Peyer's patch (tissue), 4 donors: ENCODE measurements around the gene ABHD10. TPM values are rescaled to one million over a fixed set of nuclear protein-coding genes. Genes with fewer than 3 reads are reported as not detected.

ENCODE experiments used
- DNase-seq, 3 donors: peaks; one replicate each; pipeline ENCODE4 v3.0.0-alpha.2; 2017 to 2019
- H3K27ac ChIP-seq, 4 donors: fragments of 200-600 bp; sonication (generic); one replicate each; pipeline ENCODE4 v1.5.1; 2016 to 2019
- H3K27me3 ChIP-seq, 2 donors: fragments of 200-600 bp; sonication (generic); one replicate each; pipeline ENCODE4 v1.5.1; 2019
- H3K36me3 ChIP-seq, 3 donors: fragments of 200-600 bp; sonication (generic); one replicate each; pipeline ENCODE4 v1.5.1; 2016 to 2019
- H3K4me1 ChIP-seq, 4 donors: fragments of 200-600 bp; sonication (generic); one replicate each; pipeline ENCODE4 v1.5.1; 2016 to 2019
- H3K4me3 ChIP-seq, 4 donors: fragments of 200-600 bp; sonication (generic); 1 replicate in 3 of 4; 2 replicates in 1 of 4; pipeline ENCODE4 v1.5.1; 2016 to 2019; ENCODE audit warnings: mild to moderate bottlenecking in 1 of 4
- H3K9me3 ChIP-seq, 4 donors: fragments of 200-600 bp; sonication (generic); one replicate each; pipeline ENCODE4 v1.5.1; 2016 to 2019; ENCODE audit warnings: mild to moderate bottlenecking in 1 of 4
- CTCF ChIP-seq, 6 experiments: fragments of 450-650 bp in 4 of 6; fragments of 200-600 bp in 2 of 6; sonication (generic) in 1 of 6; IDR thresholded peaks; one replicate each; pipeline ENCODE4 v1.5.1; 2017 to 2019; ENCODE audit warnings: antibody characterized with exemption in 6 of 6, mild to moderate bottlenecking in 3 of 6, moderate library complexity in 1 of 6
- POLR2A ChIP-seq, 2 donors: fragments of 450-650 bp; IDR thresholded peaks; one replicate each; pipeline ENCODE4 v1.5.1; 2017; ENCODE audit warnings: antibody characterized with exemption in 2 of 2, mild to moderate bottlenecking in 2 of 2, moderate library complexity in 2 of 2
- total RNA-seq, 4 donors: library from RNA; depleted of rRNA; stranded (reverse); fragments of >200 nt; gene quantifications; one replicate each; pipeline ENCODE4 v1.1.0, GENCODE V29; 2016

Gene ABHD10
- total RNA-seq, 4 donors from 2014 or later, result 7.4 to 20.9 (median 11.8) TPM

DNA sequence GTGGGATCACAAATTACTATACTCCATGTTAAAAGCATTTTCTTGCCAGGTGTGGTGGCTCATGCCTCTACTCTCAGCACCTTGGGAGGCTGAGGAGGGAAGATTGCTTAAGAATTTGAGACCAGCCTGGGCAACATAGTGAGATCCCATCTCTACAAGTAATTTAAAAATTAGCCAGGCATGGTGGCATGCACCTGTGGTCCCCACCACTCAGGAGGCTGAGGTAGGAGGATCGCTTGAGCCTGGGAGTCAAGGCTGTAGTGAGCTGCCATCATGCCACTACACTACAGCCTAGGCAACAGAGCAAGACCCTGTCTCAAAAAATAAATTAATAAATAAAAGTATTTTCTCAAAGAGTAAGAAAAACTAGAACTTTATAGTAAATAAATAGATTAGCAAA lies 22.9 kb upstream of the ABHD10 start:
- no peaks in the 10 kb centered on the region for H3K36me3 ChIP-seq
- TF ChIP-seq CTCF (IDR thresholded peaks at IDR 0.05) (no peak), POLR2A (IDR thresholded peaks at IDR 0.05) (no peak)
- no peak overlapping the region for H3K27ac ChIP-seq
- H3K4me1 ChIP-seq, result no peaks in the 10 kb centered on the region
- H3K4me3 ChIP-seq, result no peak overlapping the region
- H3K9me3 ChIP-seq, result no peaks in the 10 kb centered on the region
- H3K27me3 ChIP-seq, result no peaks in the 10 kb centered on the region
- DNase-seq, result no peak

DNA sequence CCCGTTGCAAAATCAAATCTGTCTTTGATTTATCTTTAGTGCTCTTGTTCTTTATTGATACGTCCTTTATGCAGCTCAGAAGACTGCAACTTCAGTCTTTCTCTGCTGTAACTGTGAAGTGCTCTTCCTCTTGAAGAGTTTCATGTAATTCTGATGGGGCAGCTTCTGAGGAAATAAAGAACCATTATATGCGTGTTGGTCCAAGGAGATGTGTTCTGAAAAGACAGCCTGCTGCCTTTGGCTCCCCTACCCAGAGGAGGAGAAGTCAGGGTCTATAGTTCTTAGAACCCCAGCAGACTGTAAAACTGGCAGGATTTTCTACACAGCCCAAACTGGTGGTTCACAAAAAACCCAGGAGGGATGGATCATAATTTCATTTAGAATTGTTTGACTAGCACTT lies 22.4 kb upstream of the ABHD10 start:
- DNase-seq, result no peak
- Histone ChIP-seq H3K9me3 (no peaks in the 10 kb centered on the region), H3K4me3 (no peak overlapping the region), H3K36me3 (no peaks in the 10 kb centered on the region), H3K27me3 (no peaks in the 10 kb centered on the region), H3K27ac (no peak overlapping the region), H3K4me1 (no peaks in the 10 kb centered on the region)
- no peak for TF ChIP-seq POLR2A (IDR thresholded peaks at IDR 0.05)
- no peak for TF ChIP-seq CTCF (IDR thresholded peaks at IDR 0.05)

DNA sequence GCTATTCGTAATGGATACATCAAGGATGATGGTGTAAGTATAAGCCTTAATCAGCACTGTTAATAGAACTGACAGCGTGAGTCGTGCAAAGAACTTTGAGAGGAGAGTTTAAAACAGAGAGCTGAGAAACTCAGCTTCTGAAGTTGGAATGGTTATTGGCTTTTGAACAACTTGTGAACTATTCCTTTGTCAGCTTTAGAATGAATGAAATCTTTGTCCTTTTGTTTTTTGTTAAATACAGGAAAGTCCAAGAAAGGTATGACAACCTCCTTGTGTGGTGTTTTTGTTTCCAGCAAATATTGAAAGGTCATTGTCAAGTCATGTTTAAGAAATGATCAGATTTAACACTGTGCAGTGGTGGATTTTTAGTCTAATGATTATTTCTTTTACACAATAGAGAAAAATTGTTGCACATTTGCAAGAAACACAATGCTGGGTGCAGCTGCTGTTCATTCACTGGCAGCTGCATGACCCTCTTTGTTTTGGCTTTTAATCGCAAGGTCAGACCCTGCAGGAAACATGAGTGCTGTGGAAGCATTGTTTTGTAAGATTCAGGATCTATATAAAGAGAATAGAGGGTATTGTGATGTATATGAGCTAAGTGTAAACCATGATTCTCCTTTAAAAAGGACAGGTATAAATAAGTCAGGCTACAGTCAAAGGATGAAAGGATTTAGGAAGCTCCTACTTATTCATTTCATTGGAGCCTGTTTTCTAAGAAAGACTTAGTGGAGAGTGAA lies 21.7 kb upstream of the ABHD10 start:
- Histone ChIP-seq H3K27me3 (no peaks in the 10 kb centered on the region), H3K36me3 (no peaks in the 10 kb centered on the region), H3K4me3 (no peak overlapping the region), H3K27ac (no peak overlapping the region), H3K4me1 (no peaks in the 10 kb centered on the region), H3K9me3 (no peaks in the 10 kb centered on the region)
- no peak for TF ChIP-seq CTCF (IDR thresholded peaks at IDR 0.05)
- no peak for TF ChIP-seq POLR2A (IDR thresholded peaks at IDR 0.05)
- no peak for DNase-seq

DNA sequence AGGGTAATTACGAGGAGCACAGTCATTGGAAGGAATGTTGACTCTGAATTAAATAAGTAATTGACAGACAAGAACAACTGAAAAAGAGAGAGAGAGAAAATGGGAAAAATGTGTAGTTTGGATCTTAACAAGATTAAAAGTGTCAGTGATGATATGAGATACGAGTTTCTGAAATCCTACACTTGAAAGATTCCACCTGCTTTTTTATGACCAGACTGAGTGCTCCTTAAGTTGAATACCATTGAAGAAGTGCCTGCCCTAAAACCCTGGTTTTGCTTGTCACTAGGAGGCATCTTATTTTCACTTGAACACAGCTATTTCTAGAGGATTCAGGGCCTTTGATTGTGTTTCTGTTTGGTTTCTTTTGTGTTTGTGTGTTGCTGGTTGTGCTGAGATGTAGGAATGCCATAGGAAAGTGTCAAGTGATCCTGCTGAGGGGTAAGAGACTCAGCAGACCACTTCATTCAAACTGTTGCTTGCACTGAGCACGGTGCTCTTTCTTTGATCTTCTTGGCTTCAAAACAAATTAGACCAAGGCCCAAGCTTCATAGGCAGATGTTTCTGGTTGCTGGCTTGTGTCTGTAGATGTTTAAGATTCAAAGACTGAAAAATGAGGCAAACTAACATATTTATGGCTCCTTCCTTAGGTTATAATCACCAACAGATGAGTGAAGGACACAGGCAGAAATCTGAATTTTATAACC lies 17.2 kb upstream of the ABHD10 start:
- H3K4me3 ChIP-seq, result no peak overlapping the region
- H3K36me3 ChIP-seq, result no peaks in the 10 kb centered on the region
- no peak for DNase-seq
- no peaks in the 10 kb centered on the region for H3K9me3 ChIP-seq
- H3K4me1 ChIP-seq, result no peaks in the 10 kb centered on the region
- no peak overlapping the region for H3K27ac ChIP-seq
- H3K27me3 ChIP-seq, result no peaks in the 10 kb centered on the region
- TF ChIP-seq POLR2A (IDR thresholded peaks at IDR 0.05) (no peak), CTCF (IDR thresholded peaks at IDR 0.05) (no peak)

- no peaks in the 10 kb centered on the region for H3K27me3 ChIP-seq
- no peak overlapping the region for H3K4me3 ChIP-seq
- H3K36me3 ChIP-seq, result no peaks in the 10 kb centered on the region
- TF ChIP-seq POLR2A (IDR thresholded peaks at IDR 0.05) (no peak), CTCF (IDR thresholded peaks at IDR 0.05) (no peak)
- no peaks in the 10 kb centered on the region for H3K9me3 ChIP-seq
- DNase-seq, result no peak
- H3K4me1 ChIP-seq, result no peaks in the 10 kb centered on the region
- no peak overlapping the region for H3K27ac ChIP-seq
Observed at GRCh38 chr3:111963424-111963823, 15.4 kb upstream of the ABHD10 start.
